K562 (cell line): ENCODE measurements around the gene PARK7. TPM values are rescaled to one million over a fixed set of nuclear protein-coding genes. Genes with fewer than 3 reads are reported as not detected.

ENCODE experiments used
- CSDE1 ChIP-seq, 2 experiments: fragments of 450-650 bp; IDR thresholded peaks; 2 replicates each; pipeline ENCODE4 v1.6.1; 2016; ENCODE audit warnings: mild to moderate bottlenecking in 1 of 2
- DACH1 ChIP-seq: fragments of 450-650 bp; IDR thresholded peaks from 2 replicates; pipeline ENCODE4 v1.6.1; 2018; ENCODE audit not compliant: partially characterized antibody
- E4F1 ChIP-seq: fragments of 250-450 bp; sonication (Bioruptor Pico); IDR thresholded peaks from 2 replicates; pipeline ENCODE4 v1.5.0; 2021; ENCODE audit warnings: mild to moderate bottlenecking, borderline replicate concordance
- ESRRB ChIP-seq: fragments of 250-450 bp; sonication (Bioruptor Pico); IDR thresholded peaks from 2 replicates; pipeline ENCODE4 v1.5.0; 2020; ENCODE audit warnings: mild to moderate bottlenecking, moderate library complexity, borderline replicate concordance
- NUFIP1 ChIP-seq: fragments of 450-650 bp; IDR thresholded peaks from 2 replicates; pipeline ENCODE4 v1.6.1; 2018; ENCODE audit not compliant: partially characterized antibody
- SAP30 ChIP-seq: fragments of 200-600 bp; sonication (generic); IDR thresholded peaks from 2 replicates; pipeline ENCODE4 v1.6.1; 2012; ENCODE audit warnings: borderline replicate concordance, low read depth, mild to moderate bottlenecking, moderate library complexity, low read length, control low read depth, inconsistent platforms; ENCODE audit not compliant: insufficient read depth, poor library complexity, severe bottlenecking
- TCF7 ChIP-seq: sonication (generic); IDR thresholded peaks from 2 replicates; pipeline ENCODE4 v1.6.1; 2016; ENCODE audit warnings: antibody characterized with exemption, borderline replicate concordance
- VEZF1 ChIP-seq: fragments of 200-800 bp; sonication (Bioruptor generic); IDR thresholded peaks from 2 replicates; pipeline ENCODE4 v1.6.1; 2017; ENCODE audit warnings: missing genetic modification characterization, missing compliant biosample characterization
- XRCC5 ChIP-seq: fragments of 200-400 bp; formaldehyde crosslinking; IDR thresholded peaks from 2 replicates; pipeline ENCODE4 v1.6.1; 2017; ENCODE audit warnings: low read depth, mild to moderate bottlenecking, low read length
- ZBTB26 ChIP-seq: fragments of 450-650 bp; formaldehyde crosslinking; IDR thresholded peaks from 2 replicates; pipeline ENCODE4 v1.4.0; 2022; ENCODE audit warnings: missing genetic modification characterization
- ZNF407 ChIP-seq: fragments of 450-650 bp; IDR thresholded peaks from 2 replicates; pipeline ENCODE4 v1.6.1; 2016; ENCODE audit warnings: low read depth
- polyA plus RNA-seq, 8 experiments: library from polyadenylated mRNA; depleted of rRNA in 4 of 8; stranded (reverse) in 5 of 8; unstranded in 3 of 8; fragments of >200 nt; fragmentation: Nextera tagmentation in 2 of 8; fragmentation: Illumina TruSeq in 1 of 8; extraction: Ambion mirVana in 2 of 8; extraction: Trizol in 1 of 8; gene quantifications; 2 replicates each; pipeline versions ENCODE4 v1.2.1 to v1.2.3, GENCODE V29; 2011 to 2014; ENCODE audit warnings: inconsistent platforms in 1 of 8, missing spikeins in 1 of 8
- total RNA-seq, 7 experiments: library from RNA; depleted of rRNA in 6 of 7; stranded (reverse); fragments of >200 nt in 6 of 7; fragmentation: Illumina TruSeq in 2 of 7; extraction: Trizol in 2 of 7; gene quantifications; 2 replicates each; pipeline versions ENCODE4 v1.2.1 to v1.2.3, GENCODE V29; 2011 to 2021; ENCODE audit warnings: low replicate concordance in 1 of 7

The PARK7 gene
- total and polyA plus RNA-seq, 9 of the 15 experiments (the other 6 are each of a cell fraction or from before 2014, with no cell fraction given), result 374 to 1,298 (median 484) TPM

- TF ChIP-seq ZNF407 (peak; percentile 87), E4F1 (CRISPR knock-in tag) (no peak), VEZF1 (CRISPR knock-in tag) (peak; percentile 77), DACH1 (peak; percentile 25), ZBTB26 (CRISPR knock-in tag) (0 out of 2 replicates have a peak, but pooled peaks have one; percentile 35), ESRRB (CRISPR knock-in tag) (no peak), XRCC5 (peak; percentile 94), NUFIP1 (peak; percentile 85), TCF7 (no peak; the same call in 1 of the 2 replicates), SAP30 (peak; percentile 67), CSDE1 (IDR thresholded peaks at IDR 0.05) (no peak)
These were observed at the start of gene PARK7 (continued) for GRCh38 chr1:7961216-7962013.
